ENCODE results near the gene ZGRF1.

Gene ZGRF1

DNA sequence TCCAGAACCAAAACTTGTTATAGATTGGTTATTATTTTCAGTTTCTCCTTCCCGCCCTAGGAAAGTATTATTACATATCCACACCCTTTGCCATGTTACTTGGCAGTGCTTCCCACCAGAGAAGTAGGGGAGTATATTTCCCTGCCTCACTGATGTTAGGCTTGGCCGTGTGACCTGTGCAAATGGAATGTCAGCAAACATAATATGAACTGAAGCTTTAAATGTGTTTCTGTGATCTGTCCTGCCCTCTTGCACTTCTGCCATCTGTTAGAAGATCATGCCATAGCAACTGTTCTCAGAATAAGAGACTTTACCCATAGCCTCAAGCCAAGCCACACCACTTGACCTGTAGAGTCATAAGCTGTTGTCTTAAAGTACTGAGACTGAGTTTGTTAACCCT lies 84.0 kb downstream of the ZGRF1 start:
- TF ChIP-seq, protein P1, sequence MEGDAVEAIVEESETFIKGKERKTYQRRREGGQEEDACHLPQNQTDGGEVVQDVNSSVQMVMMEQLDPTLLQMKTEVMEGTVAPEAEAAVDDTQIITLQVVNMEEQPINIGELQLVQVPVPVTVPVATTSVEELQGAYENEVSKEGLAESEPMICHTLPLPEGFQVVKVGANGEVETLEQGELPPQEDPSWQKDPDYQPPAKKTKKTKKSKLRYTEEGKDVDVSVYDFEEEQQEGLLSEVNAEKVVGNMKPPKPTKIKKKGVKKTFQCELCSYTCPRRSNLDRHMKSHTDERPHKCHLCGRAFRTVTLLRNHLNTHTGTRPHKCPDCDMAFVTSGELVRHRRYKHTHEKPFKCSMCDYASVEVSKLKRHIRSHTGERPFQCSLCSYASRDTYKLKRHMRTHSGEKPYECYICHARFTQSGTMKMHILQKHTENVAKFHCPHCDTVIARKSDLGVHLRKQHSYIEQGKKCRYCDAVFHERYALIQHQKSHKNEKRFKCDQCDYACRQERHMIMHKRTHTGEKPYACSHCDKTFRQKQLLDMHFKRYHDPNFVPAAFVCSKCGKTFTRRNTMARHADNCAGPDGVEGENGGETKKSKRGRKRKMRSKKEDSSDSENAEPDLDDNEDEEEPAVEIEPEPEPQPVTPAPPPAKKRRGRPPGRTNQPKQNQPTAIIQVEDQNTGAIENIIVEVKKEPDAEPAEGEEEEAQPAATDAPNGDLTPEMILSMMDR (IDR thresholded peaks at IDR 0.05; ENCODE audit: insufficient read depth, low read length): no peak
- no peak for TF ChIP-seq GABPA (IDR thresholded peaks at IDR 0.05; ENCODE audit: low read depth)
- no peak for DNase-seq (ENCODE audit: low read depth in 1 of 2, low spot score in 1 of 2)
- no peak overlapping the region for H3K27ac ChIP-seq (replicated peaks)
- no peaks in the 10 kb centered on the region for H3K27me3 ChIP-seq (ENCODE audit: insufficient read depth, poor library complexity, severe bottlenecking)
- no peak overlapping the region for H3K4me3 ChIP-seq (replicated peaks; ENCODE audit: insufficient read depth, low read length)

DNA sequence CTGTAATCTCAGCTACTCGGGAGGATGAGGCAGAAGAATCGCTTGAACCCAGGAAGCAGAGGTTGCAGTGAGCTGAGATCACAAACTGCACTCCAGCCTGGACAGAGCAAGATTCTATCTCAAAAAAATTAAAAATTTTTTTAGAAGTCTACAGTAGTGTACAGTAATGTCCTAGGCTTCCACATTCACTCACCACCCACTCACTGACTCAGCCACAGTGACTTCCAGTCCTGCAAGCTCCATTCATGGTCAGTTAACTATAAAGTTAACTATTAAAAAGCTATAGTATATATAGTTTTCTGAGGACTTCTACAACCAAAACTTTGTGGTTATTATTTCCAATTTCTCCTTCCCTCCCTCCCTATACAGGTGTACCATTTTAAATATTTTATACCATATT lies 86.0 kb downstream of the ZGRF1 start:
- no peak for DNase-seq (ENCODE audit: low read depth in 1 of 2, low spot score in 1 of 2)
- TF ChIP-seq GABPA (IDR thresholded peaks at IDR 0.05; ENCODE audit: low read depth) (no peak), POLR2AphosphoS5 (IDR thresholded peaks at IDR 0.05; ENCODE audit: low read depth) (no peak), SPI1 (IDR thresholded peaks at IDR 0.05; ENCODE audit: borderline replicate concordance, low read depth) (no peak)
- TF ChIP-seq, protein P2, sequence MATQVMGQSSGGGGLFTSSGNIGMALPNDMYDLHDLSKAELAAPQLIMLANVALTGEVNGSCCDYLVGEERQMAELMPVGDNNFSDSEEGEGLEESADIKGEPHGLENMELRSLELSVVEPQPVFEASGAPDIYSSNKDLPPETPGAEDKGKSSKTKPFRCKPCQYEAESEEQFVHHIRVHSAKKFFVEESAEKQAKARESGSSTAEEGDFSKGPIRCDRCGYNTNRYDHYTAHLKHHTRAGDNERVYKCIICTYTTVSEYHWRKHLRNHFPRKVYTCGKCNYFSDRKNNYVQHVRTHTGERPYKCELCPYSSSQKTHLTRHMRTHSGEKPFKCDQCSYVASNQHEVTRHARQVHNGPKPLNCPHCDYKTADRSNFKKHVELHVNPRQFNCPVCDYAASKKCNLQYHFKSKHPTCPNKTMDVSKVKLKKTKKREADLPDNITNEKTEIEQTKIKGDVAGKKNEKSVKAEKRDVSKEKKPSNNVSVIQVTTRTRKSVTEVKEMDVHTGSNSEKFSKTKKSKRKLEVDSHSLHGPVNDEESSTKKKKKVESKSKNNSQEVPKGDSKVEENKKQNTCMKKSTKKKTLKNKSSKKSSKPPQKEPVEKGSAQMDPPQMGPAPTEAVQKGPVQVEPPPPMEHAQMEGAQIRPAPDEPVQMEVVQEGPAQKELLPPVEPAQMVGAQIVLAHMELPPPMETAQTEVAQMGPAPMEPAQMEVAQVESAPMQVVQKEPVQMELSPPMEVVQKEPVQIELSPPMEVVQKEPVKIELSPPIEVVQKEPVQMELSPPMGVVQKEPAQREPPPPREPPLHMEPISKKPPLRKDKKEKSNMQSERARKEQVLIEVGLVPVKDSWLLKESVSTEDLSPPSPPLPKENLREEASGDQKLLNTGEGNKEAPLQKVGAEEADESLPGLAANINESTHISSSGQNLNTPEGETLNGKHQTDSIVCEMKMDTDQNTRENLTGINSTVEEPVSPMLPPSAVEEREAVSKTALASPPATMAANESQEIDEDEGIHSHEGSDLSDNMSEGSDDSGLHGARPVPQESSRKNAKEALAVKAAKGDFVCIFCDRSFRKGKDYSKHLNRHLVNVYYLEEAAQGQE (IDR thresholded peaks at IDR 0.05; ENCODE audit: insufficient replicate concordance, low read depth): no peak
- TF ChIP-seq, protein P1 (IDR thresholded peaks at IDR 0.05; ENCODE audit: insufficient read depth, low read length): no peak
- no peak overlapping the region for H3K27ac ChIP-seq (replicated peaks)

DNA sequence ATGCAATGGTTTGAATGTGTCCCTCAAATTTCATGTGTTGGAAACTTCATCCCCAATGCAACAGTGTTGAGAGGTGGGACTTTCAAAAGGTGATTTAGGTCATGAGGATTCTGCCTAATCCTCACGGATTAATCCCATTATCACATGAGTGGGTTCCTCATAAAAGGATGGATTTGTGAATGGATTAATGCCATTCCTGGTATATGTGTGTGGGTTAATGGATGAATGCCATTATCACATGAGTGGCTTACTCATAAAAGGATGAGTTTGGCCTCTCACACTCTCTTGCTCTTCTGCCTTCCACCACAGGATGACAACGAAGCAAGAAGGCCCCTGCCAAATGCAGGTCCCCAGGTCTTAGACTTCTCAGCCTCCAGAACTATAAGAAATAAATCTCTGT lies 90.2 kb downstream of the ZGRF1 start:
- Histone ChIP-seq H3K27ac (replicated peaks) (no peak overlapping the region; the same call in 1 of the 2 replicates), H3K4me3 (replicated peaks; ENCODE audit: insufficient read depth, low read length) (no peak overlapping the region), H3K27me3 (ENCODE audit: insufficient read depth, poor library complexity, severe bottlenecking) (no peaks in the 10 kb centered on the region)
- DNase-seq (ENCODE audit: low read depth in 1 of 2, low spot score in 1 of 2): no peak
- TF ChIP-seq SPI1 (IDR thresholded peaks at IDR 0.05; ENCODE audit: borderline replicate concordance, low read depth): no peak
- TF ChIP-seq POLR2AphosphoS5 (IDR thresholded peaks at IDR 0.05; ENCODE audit: low read depth): no peak
- TF ChIP-seq, protein P2 (IDR thresholded peaks at IDR 0.05; ENCODE audit: insufficient replicate concordance, low read depth): no peak
- TF ChIP-seq GABPA (IDR thresholded peaks at IDR 0.05; ENCODE audit: low read depth): no peak
- TF ChIP-seq, protein P1 (IDR thresholded peaks at IDR 0.05; ENCODE audit: insufficient read depth, low read length): no peak

More for the DNA sequence above, 86.0 kb downstream of the ZGRF1 start:
- H3K27me3 ChIP-seq (ENCODE audit: insufficient read depth, poor library complexity, severe bottlenecking): no peaks in the 10 kb centered on the region
- H3K4me3 ChIP-seq (replicated peaks; ENCODE audit: insufficient read depth, low read length): no peak overlapping the region

- TF ChIP-seq, protein P1 (IDR thresholded peaks at IDR 0.05; ENCODE audit: insufficient read depth, low read length): no peak
- Histone ChIP-seq H3K4me3 (replicated peaks; ENCODE audit: insufficient read depth, low read length) (no peak overlapping the region), H3K27me3 (ENCODE audit: insufficient read depth, poor library complexity, severe bottlenecking) (no peaks in the 10 kb centered on the region), H3K27ac (replicated peaks) (no peak overlapping the region; the same call in 1 of the 2 replicates)
- DNase-seq (ENCODE audit: low read depth in 1 of 2, low spot score in 1 of 2): peak in 1 of 2 experiments; percentile 27
Measured at GRCh38 chr4:112545346-112545745, 91.4 kb downstream of the ZGRF1 start.

Data from HL-60 (cell line).